Measurements from ENCODE around the gene ABHD1.

The ABHD1 gene

GRCh38 chr2:27145682-27146081 is 22.1 kb downstream of the ABHD1 start:
- H3K9ac ChIP-seq (ENCODE audit: low read depth, low read length, poor library complexity, severe bottlenecking), result no peak overlapping the region
- no peak overlapping the region for H3K4me3 ChIP-seq (ENCODE audit: low read length, poor library complexity, severe bottlenecking)
- H2AFZ ChIP-seq (ENCODE audit: low read length), result no peak overlapping the region
- no peaks in the 10 kb centered on the region for H3K79me2 ChIP-seq (ENCODE audit: insufficient read depth, low read length)
- no peak overlapping the region for H3K4me2 ChIP-seq (ENCODE audit: low read depth, low read length, poor library complexity, severe bottlenecking)
- no peaks in the 10 kb centered on the region for H4K20me1 ChIP-seq (ENCODE audit: insufficient read depth, low read length, poor library complexity, severe bottlenecking)
- TF ChIP-seq, protein P1, sequence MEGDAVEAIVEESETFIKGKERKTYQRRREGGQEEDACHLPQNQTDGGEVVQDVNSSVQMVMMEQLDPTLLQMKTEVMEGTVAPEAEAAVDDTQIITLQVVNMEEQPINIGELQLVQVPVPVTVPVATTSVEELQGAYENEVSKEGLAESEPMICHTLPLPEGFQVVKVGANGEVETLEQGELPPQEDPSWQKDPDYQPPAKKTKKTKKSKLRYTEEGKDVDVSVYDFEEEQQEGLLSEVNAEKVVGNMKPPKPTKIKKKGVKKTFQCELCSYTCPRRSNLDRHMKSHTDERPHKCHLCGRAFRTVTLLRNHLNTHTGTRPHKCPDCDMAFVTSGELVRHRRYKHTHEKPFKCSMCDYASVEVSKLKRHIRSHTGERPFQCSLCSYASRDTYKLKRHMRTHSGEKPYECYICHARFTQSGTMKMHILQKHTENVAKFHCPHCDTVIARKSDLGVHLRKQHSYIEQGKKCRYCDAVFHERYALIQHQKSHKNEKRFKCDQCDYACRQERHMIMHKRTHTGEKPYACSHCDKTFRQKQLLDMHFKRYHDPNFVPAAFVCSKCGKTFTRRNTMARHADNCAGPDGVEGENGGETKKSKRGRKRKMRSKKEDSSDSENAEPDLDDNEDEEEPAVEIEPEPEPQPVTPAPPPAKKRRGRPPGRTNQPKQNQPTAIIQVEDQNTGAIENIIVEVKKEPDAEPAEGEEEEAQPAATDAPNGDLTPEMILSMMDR (conservative IDR thresholded peaks at IDR 0.05; ENCODE audit: low read length), result no peak
- no peak for TF ChIP-seq EZH2phosphoT487 (IDR thresholded peaks at IDR 0.05; ENCODE audit: borderline replicate concordance)
- H3K9me2 ChIP-seq (replicated peaks; ENCODE audit: low read depth, low read length), result no peaks in the 10 kb centered on the region
- no peaks in the 10 kb centered on the region for H3K4me1 ChIP-seq (ENCODE audit: insufficient read depth, low read length, poor library complexity, severe bottlenecking)
- H3K36me3 ChIP-seq (ENCODE audit: insufficient read depth, low read length), result no peaks in the 10 kb centered on the region
- H3K27me3 ChIP-seq (ENCODE audit: insufficient read depth, low read length, poor library complexity, severe bottlenecking), result no peaks in the 10 kb centered on the region
- H3K9me3 ChIP-seq (ENCODE audit: insufficient read depth, low read depth, low read length), result no peaks in the 10 kb centered on the region
- H3F3A ChIP-seq (ENCODE audit: low read depth), result no peaks in the 10 kb centered on the region

- Histone ChIP-seq H3K27me3 (ENCODE audit: insufficient read depth, low read length, poor library complexity, severe bottlenecking) (no peaks in the 10 kb centered on the region), H3K9me2 (replicated peaks; ENCODE audit: low read depth, low read length) (no peaks in the 10 kb centered on the region), H3K4me3 (ENCODE audit: low read length, poor library complexity, severe bottlenecking) (no peak overlapping the region), H3K9ac (ENCODE audit: low read depth, low read length, poor library complexity, severe bottlenecking) (no peak overlapping the region), H3K4me2 (ENCODE audit: low read depth, low read length, poor library complexity, severe bottlenecking) (no peak overlapping the region), H4K20me1 (ENCODE audit: insufficient read depth, low read length, poor library complexity, severe bottlenecking) (no peaks in the 10 kb centered on the region), H2AFZ (ENCODE audit: low read length) (no peak overlapping the region), H3K79me2 (ENCODE audit: insufficient read depth, low read length) (no peaks in the 10 kb centered on the region), H3K4me1 (ENCODE audit: insufficient read depth, low read length, poor library complexity, severe bottlenecking) (no peaks in the 10 kb centered on the region), H3K36me3 (ENCODE audit: insufficient read depth, low read length) (no peaks in the 10 kb centered on the region), H3F3A (ENCODE audit: low read depth) (no peaks in the 10 kb centered on the region), H3K9me3 (ENCODE audit: insufficient read depth, low read depth, low read length) (no peaks in the 10 kb centered on the region)
- TF ChIP-seq, protein P1 (conservative IDR thresholded peaks at IDR 0.05; ENCODE audit: low read length), result no peak
- no peak for TF ChIP-seq EZH2phosphoT487 (IDR thresholded peaks at IDR 0.05; ENCODE audit: borderline replicate concordance)
Measured at GRCh38 chr2:27147935-27148334, 24.3 kb downstream of the ABHD1 start.

GRCh38 chr2:27148801-27149439 is 25.3 kb downstream of the ABHD1 start, which contains the start of gene TCF23:
TCF23 (plus strand) TSS chr2:27149004; CDS start chr2:27149134, 130 bp downstream.
- H3F3A ChIP-seq (ENCODE audit: low read depth), result no peaks in the 10 kb centered on the region
- H3K9me2 ChIP-seq (replicated peaks; ENCODE audit: low read depth, low read length), result no peaks in the 10 kb centered on the region
- H3K9me3 ChIP-seq (ENCODE audit: insufficient read depth, low read depth, low read length), result no peaks in the 10 kb centered on the region
- no peaks in the 10 kb centered on the region for H3K4me1 ChIP-seq (ENCODE audit: insufficient read depth, low read length, poor library complexity, severe bottlenecking)
- no peaks in the 10 kb centered on the region for H3K36me3 ChIP-seq (ENCODE audit: insufficient read depth, low read length)
- H3K27me3 ChIP-seq (ENCODE audit: insufficient read depth, low read length, poor library complexity, severe bottlenecking), result no peaks in the 10 kb centered on the region
- no peaks in the 10 kb centered on the region for H4K20me1 ChIP-seq (ENCODE audit: insufficient read depth, low read length, poor library complexity, severe bottlenecking)
- TF ChIP-seq, protein P1 (conservative IDR thresholded peaks at IDR 0.05; ENCODE audit: low read length), result no peak
- TF ChIP-seq EZH2phosphoT487 (IDR thresholded peaks at IDR 0.05; ENCODE audit: borderline replicate concordance), result no peak
- H3K9ac ChIP-seq (ENCODE audit: low read depth, low read length, poor library complexity, severe bottlenecking), result no peak within 1 kb of the TSS
- H3K4me2 ChIP-seq (ENCODE audit: low read depth, low read length, poor library complexity, severe bottlenecking), result no peak within 1 kb of the TSS
- no peak within 1 kb of the TSS for H2AFZ ChIP-seq (ENCODE audit: low read length)
- H3K4me3 ChIP-seq (ENCODE audit: low read length, poor library complexity, severe bottlenecking), result no peak within 1 kb of the TSS
- H3K79me2 ChIP-seq (ENCODE audit: insufficient read depth, low read length), result no peaks in the 10 kb centered on the region

All from Loucy (cell line).